GM23338 (cell line): Measurements from ENCODE around the gene MINAR1. TPM values are rescaled to one million over a fixed set of nuclear protein-coding genes. Genes with fewer than 3 reads are reported as not detected.

Experiments used
- ATAC-seq: fragments of 200-7000 bp; cut with Tn5 transposase; 3 replicates; pipeline ENCODE4 v1.9.1; 2020
- DNase-seq: peaks from one replicate; pipeline ENCODE4 v3.0.0-alpha.2; 2015; ENCODE audit warnings: low spot score
- H2AFZ ChIP-seq: fragments of 200-600 bp; sonication (generic); 2 replicates; pipeline ENCODE4 v1.8.0; 2016; ENCODE audit warnings: antibody characterized with exemption, mild to moderate bottlenecking, moderate library complexity
- H3F3A ChIP-seq: fragments of 200-600 bp; sonication (generic); replicated peaks from 2 replicates; pipeline ENCODE4 v1.8.0; 2017; ENCODE audit warnings: antibody characterized with exemption, mixed run types, low read depth
- H3K27ac ChIP-seq: fragments of 200-600 bp; sonication (generic); 2 replicates; pipeline ENCODE4 v1.6.1; 2016; ENCODE audit warnings: low read depth
- H3K27me3 ChIP-seq: fragments of 200-600 bp; sonication (generic); 2 replicates; pipeline ENCODE4 v1.8.0; 2016; ENCODE audit warnings: mild to moderate bottlenecking, mixed run types, moderate library complexity; ENCODE audit not compliant: insufficient read depth
- H3K36me3 ChIP-seq: fragments of 200-600 bp; sonication (generic); 2 replicates; pipeline ENCODE4 v1.8.0; 2016; ENCODE audit warnings: mild to moderate bottlenecking; ENCODE audit not compliant: insufficient read depth
- H3K4me1 ChIP-seq: fragments of 200-600 bp; sonication (generic); 2 replicates; pipeline ENCODE4 v1.8.0; 2016; ENCODE audit warnings: mild to moderate bottlenecking, moderate library complexity; ENCODE audit not compliant: insufficient read depth
- H3K4me2 ChIP-seq: fragments of 200-600 bp; sonication (generic); 2 replicates; pipeline ENCODE4 v1.7.1; 2017; ENCODE audit warnings: mixed run types
- H3K4me3 ChIP-seq: fragments of 200-600 bp; sonication (generic); 2 replicates; pipeline ENCODE4 v1.6.1; 2016; ENCODE audit warnings: mixed run types
- H3K79me2 ChIP-seq: fragments of 200-600 bp; sonication (generic); replicated peaks from 2 replicates; pipeline ENCODE4 v1.8.0; 2017; ENCODE audit warnings: mild to moderate bottlenecking; ENCODE audit not compliant: insufficient read depth
- H3K9me2 ChIP-seq: fragments of 200-600 bp; sonication (generic); 2 replicates; pipeline ENCODE4 v1.8.0; 2017; ENCODE audit not compliant: insufficient read depth
- H4K20me1 ChIP-seq: fragments of 200-600 bp; sonication (generic); replicated peaks from 2 replicates; pipeline ENCODE4 v1.8.0; 2017; ENCODE audit warnings: mild to moderate bottlenecking; ENCODE audit not compliant: insufficient read depth
- H3K27ac Mint-ChIP-seq: 2 replicates; pipeline ENCODE4 v1.8.0; 2020; ENCODE audit warnings: inconsistent platforms, mild to moderate bottlenecking, moderate library complexity, mixed read lengths
- H3K27me3 Mint-ChIP-seq: 3 replicates; pipeline ENCODE4 v1.8.0; 2022; ENCODE audit warnings: low read depth, mild to moderate bottlenecking, moderate library complexity, mixed read lengths, inconsistent platforms; ENCODE audit not compliant: insufficient read depth, poor library complexity
- H3K36me3 Mint-ChIP-seq: 3 replicates; pipeline ENCODE4 v1.8.0; 2021; ENCODE audit warnings: low read depth, mild to moderate bottlenecking, inconsistent platforms, moderate library complexity, mixed read lengths
- H3K4me1 Mint-ChIP-seq: 3 replicates; pipeline ENCODE4 v1.8.0; 2020; ENCODE audit warnings: mild to moderate bottlenecking, inconsistent platforms, mixed read lengths
- H3K4me3 Mint-ChIP-seq: 3 replicates; pipeline ENCODE4 v1.8.0; 2021; ENCODE audit warnings: moderate library complexity, mild to moderate bottlenecking, inconsistent platforms, mixed read lengths
- H3K9me3 Mint-ChIP-seq: 3 replicates; pipeline ENCODE4 v1.8.0; 2020; ENCODE audit warnings: moderate library complexity, mild to moderate bottlenecking, inconsistent platforms, mixed read lengths
- CREB1 ChIP-seq: fragments of 250-450 bp; sonication (Bioruptor Pico); IDR thresholded peaks from 2 replicates; pipeline ENCODE4 v1.5.0; 2020; ENCODE audit warnings: low read depth, mild to moderate bottlenecking, moderate library complexity
- EZH2 ChIP-seq: fragments of 200-600 bp; sonication (generic); IDR thresholded peaks from one replicate; pipeline ENCODE4 v1.8.0; 2017; ENCODE audit warnings: antibody characterized with exemption, mild to moderate bottlenecking, low read depth; ENCODE audit not compliant: unreplicated experiment
- EZH2phosphoT487 ChIP-seq: fragments of 200-600 bp; sonication (generic); IDR thresholded peaks from one replicate; pipeline ENCODE4 v1.8.1; 2018; ENCODE audit warnings: antibody characterized with exemption; ENCODE audit not compliant: unreplicated experiment
- JUNB ChIP-seq: IDR thresholded peaks from one replicate; pipeline ENCODE4 v1.6.1; 2016; ENCODE audit warnings: antibody characterized with exemption; ENCODE audit not compliant: unreplicated experiment
- NANOG ChIP-seq: IDR thresholded peaks from 2 replicates; pipeline ENCODE4 v1.6.1; 2016; ENCODE audit warnings: antibody characterized with exemption, borderline replicate concordance
- POLR2AphosphoS5 ChIP-seq: IDR thresholded peaks from 2 replicates; pipeline ENCODE4 v1.6.1; 2016; ENCODE audit warnings: antibody characterized with exemption, low read depth
- STAT1 ChIP-seq: IDR thresholded peaks from one replicate; pipeline ENCODE4 v1.6.1; 2016; ENCODE audit warnings: antibody characterized with exemption; ENCODE audit not compliant: unreplicated experiment
- ZNF114 ChIP-seq: fragments of 250-450 bp; sonication (Bioruptor Pico); IDR thresholded peaks from 2 replicates; pipeline ENCODE4 v1.5.0; 2020; ENCODE audit warnings: mild to moderate bottlenecking, moderate library complexity
- ZNF331 ChIP-seq: fragments of 250-450 bp; sonication (Bioruptor Pico); IDR thresholded peaks from 2 replicates; pipeline ENCODE4 v1.5.0; 2020; ENCODE audit warnings: low read depth, mild to moderate bottlenecking, moderate library complexity
- polyA plus RNA-seq: library from polyadenylated mRNA; unstranded; fragments of >200 nt; fragmentation: Nextera tagmentation; extraction: Ambion mirVana; gene quantifications from 2 replicates; pipeline ENCODE4 v1.2.1, GENCODE V29; 2016
- total RNA-seq: library from RNA; depleted of rRNA; stranded (reverse); fragments of >200 nt; shearing (Covaris generic); gene quantifications from 2 replicates; pipeline ENCODE4 v1.2.3, GENCODE V29; 2014
- TF ChIP-seq, protein P1 (sequence below): IDR thresholded peaks from 2 replicates; pipeline ENCODE4 v1.6.1; 2016; ENCODE audit warnings: antibody characterized with exemption
- TF ChIP-seq, protein P2 (sequence below): IDR thresholded peaks from one replicate; pipeline ENCODE4 v1.6.1; 2018; ENCODE audit warnings: antibody characterized with exemption; ENCODE audit not compliant: unreplicated experiment
- TF ChIP-seq, protein P3 (sequence below), 2 experiments: fragments of 200-600 bp in 1 of 2; sonication (generic) in 1 of 2; conservative IDR thresholded peaks; 2 replicates each; pipeline versions ENCODE4 v1.5.1 to v1.6.1; 2016 to 2017; ENCODE audit warnings: antibody characterized with exemption in 2 of 2, low read depth in 2 of 2, mild to moderate bottlenecking in 2 of 2, moderate library complexity in 1 of 2
- TF ChIP-seq, protein P4 (sequence below): fragments of 250-450 bp; sonication (Bioruptor Pico); IDR thresholded peaks from 2 replicates; pipeline ENCODE4 v1.5.0; 2020; ENCODE audit warnings: mild to moderate bottlenecking, moderate library complexity

Gene MINAR1
- total and polyA plus RNA-seq, 2 experiments from 2014 or later = 0.32 to 1.4 TPM

DNA sequence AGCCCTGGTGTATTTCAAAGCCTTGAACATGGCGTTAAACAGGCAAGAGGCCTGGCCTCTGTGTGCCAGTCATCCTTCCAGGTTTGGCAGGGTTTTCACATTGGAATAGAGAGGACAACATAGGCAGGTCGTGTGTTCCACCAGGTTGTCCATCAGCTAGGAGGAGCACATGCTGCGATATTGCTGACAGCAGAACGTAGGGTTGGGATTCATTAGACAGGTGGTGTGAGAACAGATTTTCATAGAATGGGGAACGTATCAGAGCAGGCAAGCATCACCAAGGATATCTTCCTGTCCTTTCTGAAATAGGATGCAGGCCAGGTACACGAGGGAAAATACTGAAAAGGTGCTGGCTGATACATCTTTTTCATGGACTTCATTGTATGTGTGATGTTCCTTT, 26.4 kb downstream of the MINAR1 start:
- Mint-ChIP-seq H3K27ac (no peak overlapping the region), H3K4me3 (no peak overlapping the region), H3K9me3 (no peaks in the 10 kb centered on the region), H3K27me3 (peaks cover 1% of the 10 kb centered on the region), H3K4me1 (no peaks in the 10 kb centered on the region), H3K36me3 (no peaks in the 10 kb centered on the region)
- Histone ChIP-seq H3K9me2 (no peaks in the 10 kb centered on the region), H3F3A (no peaks in the 10 kb centered on the region), H3K4me1 (no peaks in the 10 kb centered on the region), H3K36me3 (no peaks in the 10 kb centered on the region), H3K27ac (no peak overlapping the region), H4K20me1 (no peaks in the 10 kb centered on the region), H3K79me2 (no peaks in the 10 kb centered on the region), H3K4me3 (no peak overlapping the region), H2AFZ (no peak overlapping the region), H3K4me2 (no peak overlapping the region), H3K27me3 (no peaks in the 10 kb centered on the region)
- ATAC-seq (no peak), DNase-seq (no peak)
- TF ChIP-seq, protein P1, sequence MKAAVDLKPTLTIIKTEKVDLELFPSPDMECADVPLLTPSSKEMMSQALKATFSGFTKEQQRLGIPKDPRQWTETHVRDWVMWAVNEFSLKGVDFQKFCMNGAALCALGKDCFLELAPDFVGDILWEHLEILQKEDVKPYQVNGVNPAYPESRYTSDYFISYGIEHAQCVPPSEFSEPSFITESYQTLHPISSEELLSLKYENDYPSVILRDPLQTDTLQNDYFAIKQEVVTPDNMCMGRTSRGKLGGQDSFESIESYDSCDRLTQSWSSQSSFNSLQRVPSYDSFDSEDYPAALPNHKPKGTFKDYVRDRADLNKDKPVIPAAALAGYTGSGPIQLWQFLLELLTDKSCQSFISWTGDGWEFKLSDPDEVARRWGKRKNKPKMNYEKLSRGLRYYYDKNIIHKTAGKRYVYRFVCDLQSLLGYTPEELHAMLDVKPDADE = no peak
- TF ChIP-seq ZNF114 (no peak), EZH2phosphoT487 (no peak), STAT1 (no peak), NANOG (no peak), POLR2AphosphoS5 (no peak), JUNB (no peak), ZNF331 (CRISPR knock-in tag) (no peak), EZH2 (no peak), CREB1 (no peak)
- TF ChIP-seq, protein P2, sequence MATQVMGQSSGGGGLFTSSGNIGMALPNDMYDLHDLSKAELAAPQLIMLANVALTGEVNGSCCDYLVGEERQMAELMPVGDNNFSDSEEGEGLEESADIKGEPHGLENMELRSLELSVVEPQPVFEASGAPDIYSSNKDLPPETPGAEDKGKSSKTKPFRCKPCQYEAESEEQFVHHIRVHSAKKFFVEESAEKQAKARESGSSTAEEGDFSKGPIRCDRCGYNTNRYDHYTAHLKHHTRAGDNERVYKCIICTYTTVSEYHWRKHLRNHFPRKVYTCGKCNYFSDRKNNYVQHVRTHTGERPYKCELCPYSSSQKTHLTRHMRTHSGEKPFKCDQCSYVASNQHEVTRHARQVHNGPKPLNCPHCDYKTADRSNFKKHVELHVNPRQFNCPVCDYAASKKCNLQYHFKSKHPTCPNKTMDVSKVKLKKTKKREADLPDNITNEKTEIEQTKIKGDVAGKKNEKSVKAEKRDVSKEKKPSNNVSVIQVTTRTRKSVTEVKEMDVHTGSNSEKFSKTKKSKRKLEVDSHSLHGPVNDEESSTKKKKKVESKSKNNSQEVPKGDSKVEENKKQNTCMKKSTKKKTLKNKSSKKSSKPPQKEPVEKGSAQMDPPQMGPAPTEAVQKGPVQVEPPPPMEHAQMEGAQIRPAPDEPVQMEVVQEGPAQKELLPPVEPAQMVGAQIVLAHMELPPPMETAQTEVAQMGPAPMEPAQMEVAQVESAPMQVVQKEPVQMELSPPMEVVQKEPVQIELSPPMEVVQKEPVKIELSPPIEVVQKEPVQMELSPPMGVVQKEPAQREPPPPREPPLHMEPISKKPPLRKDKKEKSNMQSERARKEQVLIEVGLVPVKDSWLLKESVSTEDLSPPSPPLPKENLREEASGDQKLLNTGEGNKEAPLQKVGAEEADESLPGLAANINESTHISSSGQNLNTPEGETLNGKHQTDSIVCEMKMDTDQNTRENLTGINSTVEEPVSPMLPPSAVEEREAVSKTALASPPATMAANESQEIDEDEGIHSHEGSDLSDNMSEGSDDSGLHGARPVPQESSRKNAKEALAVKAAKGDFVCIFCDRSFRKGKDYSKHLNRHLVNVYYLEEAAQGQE = no peak
- TF ChIP-seq, protein P3, sequence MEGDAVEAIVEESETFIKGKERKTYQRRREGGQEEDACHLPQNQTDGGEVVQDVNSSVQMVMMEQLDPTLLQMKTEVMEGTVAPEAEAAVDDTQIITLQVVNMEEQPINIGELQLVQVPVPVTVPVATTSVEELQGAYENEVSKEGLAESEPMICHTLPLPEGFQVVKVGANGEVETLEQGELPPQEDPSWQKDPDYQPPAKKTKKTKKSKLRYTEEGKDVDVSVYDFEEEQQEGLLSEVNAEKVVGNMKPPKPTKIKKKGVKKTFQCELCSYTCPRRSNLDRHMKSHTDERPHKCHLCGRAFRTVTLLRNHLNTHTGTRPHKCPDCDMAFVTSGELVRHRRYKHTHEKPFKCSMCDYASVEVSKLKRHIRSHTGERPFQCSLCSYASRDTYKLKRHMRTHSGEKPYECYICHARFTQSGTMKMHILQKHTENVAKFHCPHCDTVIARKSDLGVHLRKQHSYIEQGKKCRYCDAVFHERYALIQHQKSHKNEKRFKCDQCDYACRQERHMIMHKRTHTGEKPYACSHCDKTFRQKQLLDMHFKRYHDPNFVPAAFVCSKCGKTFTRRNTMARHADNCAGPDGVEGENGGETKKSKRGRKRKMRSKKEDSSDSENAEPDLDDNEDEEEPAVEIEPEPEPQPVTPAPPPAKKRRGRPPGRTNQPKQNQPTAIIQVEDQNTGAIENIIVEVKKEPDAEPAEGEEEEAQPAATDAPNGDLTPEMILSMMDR (conservative IDR thresholded peaks at IDR 0.05; ENCODE audit: low read depth in 2 of 2) = no peak
- TF ChIP-seq, protein P4, sequence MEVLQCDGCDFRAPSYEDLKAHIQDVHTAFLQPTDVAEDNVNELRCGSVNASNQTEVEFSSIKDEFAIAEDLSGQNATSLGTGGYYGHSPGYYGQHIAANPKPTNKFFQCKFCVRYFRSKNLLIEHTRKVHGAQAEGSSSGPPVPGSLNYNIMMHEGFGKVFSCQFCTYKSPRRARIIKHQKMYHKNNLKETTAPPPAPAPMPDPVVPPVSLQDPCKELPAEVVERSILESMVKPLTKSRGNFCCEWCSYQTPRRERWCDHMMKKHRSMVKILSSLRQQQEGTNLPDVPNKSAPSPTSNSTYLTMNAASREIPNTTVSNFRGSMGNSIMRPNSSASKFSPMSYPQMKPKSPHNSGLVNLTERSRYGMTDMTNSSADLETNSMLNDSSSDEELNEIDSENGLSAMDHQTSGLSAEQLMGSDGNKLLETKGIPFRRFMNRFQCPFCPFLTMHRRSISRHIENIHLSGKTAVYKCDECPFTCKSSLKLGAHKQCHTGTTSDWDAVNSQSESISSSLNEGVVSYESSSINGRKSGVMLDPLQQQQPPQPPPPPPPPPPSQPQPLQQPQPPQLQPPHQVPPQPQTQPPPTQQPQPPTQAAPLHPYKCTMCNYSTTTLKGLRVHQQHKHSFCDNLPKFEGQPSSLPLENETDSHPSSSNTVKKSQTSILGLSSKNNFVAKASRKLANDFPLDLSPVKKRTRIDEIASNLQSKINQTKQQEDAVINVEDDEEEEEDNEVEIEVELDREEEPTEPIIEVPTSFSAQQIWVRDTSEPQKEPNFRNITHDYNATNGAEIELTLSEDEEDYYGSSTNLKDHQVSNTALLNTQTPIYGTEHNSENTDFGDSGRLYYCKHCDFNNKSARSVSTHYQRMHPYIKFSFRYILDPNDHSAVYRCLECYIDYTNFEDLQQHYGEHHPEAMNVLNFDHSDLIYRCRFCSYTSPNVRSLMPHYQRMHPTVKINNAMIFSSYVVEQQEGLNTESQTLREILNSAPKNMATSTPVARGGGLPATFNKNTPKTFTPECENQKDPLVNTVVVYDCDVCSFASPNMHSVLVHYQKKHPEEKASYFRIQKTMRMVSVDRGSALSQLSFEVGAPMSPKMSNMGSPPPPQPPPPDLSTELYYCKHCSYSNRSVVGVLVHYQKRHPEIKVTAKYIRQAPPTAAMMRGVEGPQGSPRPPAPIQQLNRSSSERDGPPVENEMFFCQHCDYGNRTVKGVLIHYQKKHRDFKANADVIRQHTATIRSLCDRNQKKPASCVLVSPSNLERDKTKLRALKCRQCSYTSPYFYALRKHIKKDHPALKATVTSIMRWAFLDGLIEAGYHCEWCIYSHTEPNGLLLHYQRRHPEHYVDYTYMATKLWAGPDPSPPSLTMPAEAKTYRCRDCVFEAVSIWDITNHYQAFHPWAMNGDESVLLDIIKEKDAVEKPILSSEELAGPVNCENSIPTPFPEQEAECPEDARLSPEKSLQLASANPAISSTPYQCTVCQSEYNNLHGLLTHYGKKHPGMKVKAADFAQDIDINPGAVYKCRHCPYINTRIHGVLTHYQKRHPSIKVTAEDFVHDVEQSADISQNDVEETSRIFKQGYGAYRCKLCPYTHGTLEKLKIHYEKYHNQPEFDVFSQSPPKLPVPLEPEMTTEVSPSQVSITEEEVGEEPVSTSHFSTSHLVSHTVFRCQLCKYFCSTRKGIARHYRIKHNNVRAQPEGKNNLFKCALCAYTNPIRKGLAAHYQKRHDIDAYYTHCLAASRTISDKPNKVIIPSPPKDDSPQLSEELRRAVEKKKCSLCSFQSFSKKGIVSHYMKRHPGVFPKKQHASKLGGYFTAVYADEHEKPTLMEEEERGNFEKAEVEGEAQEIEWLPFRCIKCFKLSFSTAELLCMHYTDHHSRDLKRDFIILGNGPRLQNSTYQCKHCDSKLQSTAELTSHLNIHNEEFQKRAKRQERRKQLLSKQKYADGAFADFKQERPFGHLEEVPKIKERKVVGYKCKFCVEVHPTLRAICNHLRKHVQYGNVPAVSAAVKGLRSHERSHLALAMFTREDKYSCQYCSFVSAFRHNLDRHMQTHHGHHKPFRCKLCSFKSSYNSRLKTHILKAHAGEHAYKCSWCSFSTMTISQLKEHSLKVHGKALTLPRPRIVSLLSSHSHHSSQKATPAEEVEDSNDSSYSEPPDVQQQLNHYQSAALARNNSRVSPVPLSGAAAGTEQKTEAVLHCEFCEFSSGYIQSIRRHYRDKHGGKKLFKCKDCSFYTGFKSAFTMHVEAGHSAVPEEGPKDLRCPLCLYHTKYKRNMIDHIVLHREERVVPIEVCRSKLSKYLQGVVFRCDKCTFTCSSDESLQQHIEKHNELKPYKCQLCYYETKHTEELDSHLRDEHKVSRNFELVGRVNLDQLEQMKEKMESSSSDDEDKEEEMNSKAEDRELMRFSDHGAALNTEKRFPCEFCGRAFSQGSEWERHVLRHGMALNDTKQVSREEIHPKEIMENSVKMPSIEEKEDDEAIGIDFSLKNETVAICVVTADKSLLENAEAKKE (CRISPR knock-in tag) = no peak
